ENCODE measurements around the gene MED13L.

DNA sequence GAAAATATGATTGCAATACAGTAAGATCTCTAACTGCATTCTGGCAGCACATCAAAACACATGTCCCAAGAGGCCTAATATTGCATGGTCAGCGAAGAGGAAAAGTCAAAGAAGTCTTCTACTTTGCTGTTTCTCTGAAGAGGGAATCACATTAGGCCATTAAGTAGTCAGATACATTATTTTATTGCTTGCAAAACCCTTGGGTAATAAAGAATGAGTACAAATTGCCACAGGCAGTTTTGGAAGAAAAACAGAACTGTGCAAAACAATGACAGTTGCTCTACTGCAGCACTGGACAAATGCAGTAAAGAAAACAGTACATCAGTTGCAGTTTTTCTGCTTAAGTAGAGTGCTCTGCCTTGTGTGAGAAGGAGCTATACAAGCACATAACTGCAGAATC, 211.9 kb downstream of the MED13L start:
- TF ChIP-seq, protein P1, sequence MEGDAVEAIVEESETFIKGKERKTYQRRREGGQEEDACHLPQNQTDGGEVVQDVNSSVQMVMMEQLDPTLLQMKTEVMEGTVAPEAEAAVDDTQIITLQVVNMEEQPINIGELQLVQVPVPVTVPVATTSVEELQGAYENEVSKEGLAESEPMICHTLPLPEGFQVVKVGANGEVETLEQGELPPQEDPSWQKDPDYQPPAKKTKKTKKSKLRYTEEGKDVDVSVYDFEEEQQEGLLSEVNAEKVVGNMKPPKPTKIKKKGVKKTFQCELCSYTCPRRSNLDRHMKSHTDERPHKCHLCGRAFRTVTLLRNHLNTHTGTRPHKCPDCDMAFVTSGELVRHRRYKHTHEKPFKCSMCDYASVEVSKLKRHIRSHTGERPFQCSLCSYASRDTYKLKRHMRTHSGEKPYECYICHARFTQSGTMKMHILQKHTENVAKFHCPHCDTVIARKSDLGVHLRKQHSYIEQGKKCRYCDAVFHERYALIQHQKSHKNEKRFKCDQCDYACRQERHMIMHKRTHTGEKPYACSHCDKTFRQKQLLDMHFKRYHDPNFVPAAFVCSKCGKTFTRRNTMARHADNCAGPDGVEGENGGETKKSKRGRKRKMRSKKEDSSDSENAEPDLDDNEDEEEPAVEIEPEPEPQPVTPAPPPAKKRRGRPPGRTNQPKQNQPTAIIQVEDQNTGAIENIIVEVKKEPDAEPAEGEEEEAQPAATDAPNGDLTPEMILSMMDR (IDR thresholded peaks at IDR 0.05) = no peak
- no peak for TF ChIP-seq POLR2A (IDR thresholded peaks at IDR 0.05)
